ENCODE data around the gene CFHR2. TPM values are rescaled to one million over a fixed set of nuclear protein-coding genes. Genes with fewer than 3 reads are reported as not detected.
"Not testable (repeated sequence)": the region's sequence is repeated elsewhere in the genome, so short reads cannot be mapped to it uniquely, and the experiment has no call there.

The CFHR2 gene
- total and polyA plus RNA-seq, 2 of the 8 experiments (the other 6 are each of a cell fraction or from before 2014, with no cell fraction given) = not detected

GRCh38 chr1:196980859-196981258 is 37.3 kb downstream of the CFHR2 start (continued):
- no peak for TF ChIP-seq KDM5A (IDR thresholded peaks at IDR 0.05; ENCODE audit: low read length)
- no peak for TF ChIP-seq TAF7 (optimal IDR thresholded peaks at IDR 0.05; ENCODE audit: borderline replicate concordance, low read depth, low read length)
- no peak for TF ChIP-seq NRF1 (IDR thresholded peaks at IDR 0.05; ENCODE audit: low read depth, low read length)

GRCh38 chr1:196982247-196982646 is 38.7 kb downstream of the CFHR2 start:
- H2BK15ac ChIP-seq (ENCODE audit: low read length); H4K91ac ChIP-seq (replicated peaks; ENCODE audit: insufficient read length, low read length); H3K23ac ChIP-seq (ENCODE audit: insufficient read length); FAIRE-seq; DNase-seq (ENCODE audit: low read depth in 1 of 2, low spot score in 2 of 2); H3K9me3 ChIP-seq (ENCODE audit: insufficient read depth in 2 of 2, low read depth in 1 of 2, low read length in 1 of 2); POLR2A ChIA-PET (ENCODE audit: partially characterized antibody); H2BK20ac ChIP-seq (ENCODE audit: low read length); H2BK120ac ChIP-seq (replicated peaks; ENCODE audit: low read depth, low read length); H2AFZ ChIP-seq (ENCODE audit: low read length); H3K23me2 ChIP-seq (ENCODE audit: low read depth, low read length); H3K4me1 ChIP-seq (replicated peaks in 1 of 4; ENCODE audit: control insufficient read depth in 3 of 4, insufficient read depth in 4 of 4, low read length in 3 of 4); H2BK5ac ChIP-seq (ENCODE audit: low read depth, low read length); H3K79me1 ChIP-seq (ENCODE audit: low read depth, low read length); H2AK5ac ChIP-seq (ENCODE audit: low read depth, low read length); H3K27me3 ChIP-seq (replicated peaks in 1 of 4; ENCODE audit: control insufficient read depth in 3 of 4, extremely low read depth in 1 of 4, insufficient read depth in 3 of 4, low read length in 3 of 4); H4K20me1 ChIP-seq (replicated peaks in 1 of 2; ENCODE audit: control insufficient read depth in 1 of 2, insufficient read depth in 2 of 2, low read length in 2 of 2); H2BK12ac ChIP-seq (ENCODE audit: low read depth, low read length); H3K9ac ChIP-seq (replicated peaks in 1 of 4; ENCODE audit: extremely low read depth in 1 of 4, low read depth in 3 of 4, low read length in 3 of 4); H3K27ac ChIP-seq (ENCODE audit: low read depth, low read length); H3K56ac ChIP-seq (replicated peaks; ENCODE audit: insufficient read length, low read depth, low read length); H3K36me3 ChIP-seq (ENCODE audit: control insufficient read depth in 2 of 4, insufficient read depth in 4 of 4, low read length in 3 of 4); H3K4me2 ChIP-seq (ENCODE audit: insufficient read depth in 1 of 2, low read depth in 2 of 2, low read length in 2 of 2); H3K79me2 ChIP-seq (ENCODE audit: control insufficient read depth in 1 of 2, insufficient read depth in 2 of 2, low read length in 2 of 2); H4K8ac ChIP-seq (ENCODE audit: extremely low read depth, insufficient read depth, low read length); H3K14ac ChIP-seq (ENCODE audit: insufficient read length); H4K5ac ChIP-seq (ENCODE audit: insufficient read length, low read depth, low read length); H3K18ac ChIP-seq (ENCODE audit: extremely low read depth, low read length); H3K4ac ChIP-seq (replicated peaks; ENCODE audit: insufficient read length, low read depth, low read length); H3K4me3 ChIP-seq (ENCODE audit: extremely low read depth in 1 of 4, insufficient read depth in 2 of 4, low read depth in 3 of 4, low read length in 4 of 4): not testable (repeated sequence)
- CTCF ChIA-PET (ENCODE audit: partially characterized antibody) = interaction anchor here (0.6 kb wide), 1 partner anchor 853 kb away, joined by 4 read pairs; no protein-coding TSS in a partner anchor
- WGBS, 2 experiments (ENCODE audit: extremely low coverage in 1 of 2, insufficient coverage in 1 of 2, insufficient read length in 1 of 2, insufficient replicate concordance in 2 of 2, low coverage in 1 of 2, low lambda C conversion rate in 2 of 2, missing lambda C conversion rate in 1 of 2) = 95% methylated on average over 7 of the region's 7 CpGs; no CpG with 5 or more reads in 1 of the 2 experiments
